ENCODE measurements around the gene ITGAE.

- peak; percentile 51 for TF ChIP-seq POLR2AphosphoS5 (IDR thresholded peaks at IDR 0.05)
- no peak for TF ChIP-seq CTCF (IDR thresholded peaks at IDR 0.05)
Measured at GRCh38 chr17:3667366-3668278, 133.4 kb downstream of the ITGAE start.

Data from prostate gland (tissue), 2 donors.